NCI-H1092 (cell line): ENCODE data around the gene KDSR.

Experiments
- DNase-seq: peaks from one replicate; lab custom pipeline; 2025; lab: John Stamatoyannopoulos, UW

KDSR gene

DNA sequence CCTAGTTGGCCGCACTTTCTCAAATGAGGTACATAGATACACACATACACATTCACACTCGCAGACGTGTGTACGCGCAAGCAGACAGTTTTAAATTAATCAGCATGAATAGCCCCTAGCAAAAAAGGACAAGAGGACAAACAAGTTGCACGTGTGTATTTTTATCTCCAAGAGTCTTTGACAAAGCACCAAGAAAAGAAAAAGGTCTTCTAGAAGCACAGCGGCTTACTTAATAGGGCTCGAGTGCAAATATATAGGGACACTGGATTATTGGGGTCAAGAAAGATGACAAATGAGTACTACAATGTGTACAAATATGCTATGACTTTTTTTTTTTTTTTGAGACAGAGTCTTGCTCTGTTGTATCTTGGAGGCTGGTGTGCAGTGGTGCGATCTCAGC is 45.7 kb downstream of the KDSR start:
- no peak for DNase-seq

DNA sequence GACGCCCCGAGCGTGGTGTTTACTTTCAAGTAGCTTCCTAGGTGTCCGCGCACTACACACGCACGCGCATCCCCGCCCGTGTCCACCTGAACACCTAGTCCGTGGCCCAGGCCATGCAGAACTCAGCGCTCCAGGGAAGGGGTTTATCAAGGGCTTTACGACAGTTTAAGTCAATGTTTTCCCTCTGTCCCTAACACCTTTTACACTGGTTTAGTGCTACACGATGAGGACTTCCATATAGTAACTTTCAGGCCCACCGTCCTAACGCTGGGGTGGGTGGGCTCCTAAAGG is 46.1 kb downstream of the KDSR start:
- DNase-seq, result no peak

DNA sequence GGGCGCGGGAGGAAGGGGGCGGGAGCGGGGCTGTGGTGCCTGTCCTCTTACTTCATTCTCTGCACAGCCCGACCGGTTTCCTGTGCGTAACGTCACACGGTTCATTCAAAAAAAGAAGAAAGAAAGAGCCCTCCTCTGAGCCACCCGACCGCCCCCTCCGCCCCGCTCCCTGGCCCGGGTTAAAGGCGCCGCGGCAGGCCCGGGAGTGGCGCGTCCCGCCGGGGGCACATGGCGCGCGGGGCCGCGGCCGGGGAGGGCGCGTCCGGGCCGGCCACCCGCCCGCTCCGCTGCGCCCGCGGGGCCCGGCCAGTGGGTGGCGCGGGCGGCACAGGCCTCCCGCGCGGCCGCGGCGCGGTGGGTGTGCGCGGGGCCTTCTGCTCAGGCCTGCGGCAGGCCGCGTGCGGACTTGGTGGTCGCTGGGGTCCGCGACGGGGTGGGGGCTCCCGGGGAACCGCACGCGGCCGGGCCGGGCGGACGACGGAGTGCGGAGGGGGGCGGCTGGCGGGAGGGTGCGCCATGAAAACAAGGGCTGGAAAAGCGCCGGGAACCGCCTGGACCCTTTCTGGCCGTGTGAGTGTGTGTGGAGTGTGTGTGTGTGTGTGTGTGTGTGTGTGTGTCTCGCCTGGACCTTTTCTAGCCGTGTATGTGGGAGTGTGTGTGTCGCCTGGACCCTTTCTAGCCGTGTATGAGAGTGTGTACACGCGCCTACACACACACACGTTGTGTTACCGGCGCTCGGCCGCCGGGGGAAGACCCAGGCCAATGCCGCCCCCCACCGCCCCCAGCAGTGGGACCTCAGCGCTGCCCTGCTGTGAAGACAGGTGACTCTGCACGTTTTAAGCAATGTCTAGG is 46.7 kb downstream of the KDSR start:
- peak; percentile 74 for DNase-seq

DNA sequence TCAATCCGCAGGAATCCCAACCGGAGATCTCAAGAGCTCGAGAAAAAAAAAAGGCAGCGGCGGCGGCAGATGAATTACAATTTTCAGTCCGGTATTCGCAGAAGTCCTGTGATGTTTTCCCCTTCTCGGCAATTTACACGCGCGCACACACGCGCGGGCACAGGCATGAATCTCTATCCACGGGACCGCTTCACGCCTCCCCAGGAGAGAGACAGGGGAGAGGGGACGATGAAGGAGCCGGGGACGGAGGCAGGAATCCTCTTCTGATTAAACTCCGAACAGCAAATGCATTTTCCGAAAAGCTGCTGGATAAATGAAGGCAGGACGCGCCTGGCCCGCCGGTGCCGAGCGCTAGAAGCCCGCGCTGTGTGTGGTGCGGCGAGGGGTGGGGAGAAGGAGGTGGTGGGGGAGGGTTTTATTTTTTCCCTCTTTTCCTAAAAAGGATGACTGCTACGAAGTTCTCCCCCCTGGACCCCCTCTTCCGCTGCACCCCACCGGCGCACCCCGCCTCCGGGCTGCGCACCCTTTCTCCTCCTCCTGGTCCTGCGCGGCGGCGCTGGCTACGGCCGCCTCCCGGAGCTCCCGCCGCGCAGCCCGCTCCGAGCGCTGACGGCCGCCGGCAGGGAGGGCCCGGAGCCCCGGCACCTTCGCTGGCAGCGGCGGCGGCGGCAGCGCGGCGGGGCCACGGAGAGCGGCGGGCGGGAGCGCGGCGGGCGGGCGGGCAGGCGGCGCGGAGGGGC is 47.5 kb downstream of the KDSR start, which contains the start of gene BCL2:
Gene BCL2 (minus strand): TSS at position 387 of the 740 bp plus-strand sequence.
- peak; percentile 68 for DNase-seq

DNA sequence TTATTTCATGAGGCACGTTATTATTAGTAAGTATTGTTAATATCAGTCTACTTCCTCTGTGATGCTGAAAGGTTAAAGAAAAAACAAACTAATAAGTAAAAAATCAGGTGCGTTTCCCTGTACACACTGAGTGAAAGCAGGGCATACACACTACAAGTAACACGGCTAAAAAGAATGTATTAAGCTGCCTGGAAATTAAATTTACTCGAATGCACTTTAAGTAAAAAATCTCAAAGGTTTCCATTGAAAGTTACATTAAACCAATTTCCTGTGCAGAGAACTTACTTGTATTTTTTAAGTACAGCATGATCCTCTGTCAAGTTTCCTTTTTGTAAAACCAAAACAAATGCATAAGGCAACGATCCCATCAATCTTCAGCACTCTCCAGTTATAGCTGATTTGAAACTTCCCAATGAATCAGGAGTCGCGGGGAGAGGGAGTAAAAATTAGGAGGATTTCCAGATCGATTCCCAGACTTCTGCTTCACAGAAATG is 48.1 kb downstream of the KDSR start:
- DNase-seq, result no peak

DNA sequence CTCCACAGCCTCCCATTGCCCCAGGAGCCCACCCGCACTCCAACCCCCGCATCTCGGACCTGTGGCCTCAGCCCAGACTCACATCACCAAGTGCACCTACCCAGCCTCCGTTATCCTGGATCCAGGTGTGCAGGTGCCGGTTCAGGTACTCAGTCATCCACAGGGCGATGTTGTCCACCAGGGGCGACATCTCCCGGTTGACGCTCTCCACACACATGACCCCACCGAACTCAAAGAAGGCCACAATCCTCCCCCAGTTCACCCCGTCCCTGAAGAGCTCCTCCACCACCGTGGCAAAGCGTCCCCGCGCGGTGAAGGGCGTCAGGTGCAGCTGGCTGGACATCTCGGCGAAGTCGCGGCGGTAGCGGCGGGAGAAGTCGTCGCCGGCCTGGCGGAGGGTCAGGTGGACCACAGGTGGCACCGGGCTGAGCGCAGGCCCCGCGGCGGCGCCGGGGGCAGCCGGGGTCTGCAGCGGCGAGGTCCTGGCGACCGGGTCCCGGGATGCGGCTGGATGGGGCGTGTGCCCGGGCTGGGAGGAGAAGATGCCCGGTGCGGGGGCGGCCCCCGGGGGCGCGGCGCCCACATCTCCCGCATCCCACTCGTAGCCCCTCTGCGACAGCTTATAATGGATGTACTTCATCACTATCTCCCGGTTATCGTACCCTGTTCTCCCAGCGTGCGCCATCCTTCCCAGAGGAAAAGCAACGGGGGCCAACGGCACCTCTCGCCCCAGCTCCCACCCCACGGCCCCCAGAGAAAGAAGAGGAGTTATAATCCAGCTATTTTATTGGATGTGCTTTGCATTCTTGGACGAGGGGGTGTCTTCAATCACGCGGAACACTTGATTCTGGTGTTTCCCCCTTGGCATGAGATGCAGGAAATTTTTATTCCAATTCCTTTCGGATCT is 48.8 kb downstream of the KDSR start:
- peak; percentile 84 for DNase-seq

DNA sequence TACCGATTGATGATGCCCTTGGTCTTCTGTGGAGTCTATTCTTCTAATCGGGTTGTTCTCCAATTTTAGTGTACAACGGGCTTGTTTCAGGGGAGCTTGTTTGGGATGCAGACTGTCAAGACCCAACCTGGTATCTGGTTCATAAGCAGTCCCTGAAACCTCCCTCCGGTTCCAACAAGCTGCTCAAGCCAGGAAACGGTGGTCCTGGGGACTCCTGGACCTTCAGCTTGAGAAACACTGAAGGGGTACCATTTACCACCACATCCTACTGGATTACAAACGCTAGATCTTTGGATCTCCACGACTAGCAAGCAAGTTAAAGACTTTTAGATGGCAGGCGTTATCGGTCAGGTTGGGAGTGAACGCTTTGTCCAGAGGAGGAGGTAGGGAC is 49.5 kb downstream of the KDSR start:
- DNase-seq, result no peak

DNA sequence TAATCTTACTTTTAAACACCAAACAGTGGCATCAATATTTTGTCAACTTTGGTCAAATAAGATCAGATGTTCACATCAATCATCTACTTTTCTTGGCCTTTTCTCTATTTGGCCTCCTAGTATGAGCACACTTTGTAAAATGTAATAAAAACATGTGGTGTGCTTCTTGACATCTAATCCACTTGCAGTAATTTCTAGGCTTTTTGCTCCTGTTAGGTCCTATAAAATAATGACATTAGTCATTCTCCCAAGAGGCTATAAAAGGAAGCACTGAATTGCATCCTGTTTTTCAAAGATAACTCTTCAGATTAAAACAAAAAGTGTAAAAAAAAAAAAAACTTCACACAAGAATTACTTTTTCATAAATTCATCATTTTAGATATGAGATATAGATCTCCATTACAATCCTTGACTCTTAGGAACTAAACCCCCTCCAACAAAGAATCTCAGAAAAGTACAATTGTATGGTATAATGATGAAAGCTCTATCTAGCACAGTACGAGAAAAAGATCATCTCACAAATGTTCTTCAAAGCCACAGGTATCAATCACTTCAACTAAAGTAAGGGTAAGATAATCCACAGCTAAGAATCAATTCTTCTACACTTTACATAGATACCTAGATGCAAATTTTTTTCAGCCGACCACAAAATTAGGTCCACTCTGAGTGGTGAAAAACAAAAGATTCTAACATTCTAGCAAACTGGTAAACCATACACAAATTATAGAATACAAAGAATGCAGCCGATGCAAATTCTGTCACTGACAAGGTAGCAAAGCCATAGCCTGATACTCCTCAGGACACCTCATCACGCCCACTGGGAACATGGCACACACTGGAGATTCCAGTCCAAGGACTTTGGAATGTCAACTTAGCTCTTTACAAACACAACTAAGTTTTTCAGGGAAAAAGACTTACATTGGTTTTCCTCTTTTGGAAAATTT is 50.1 kb downstream of the KDSR start:
- DNase-seq, result no peak

DNA sequence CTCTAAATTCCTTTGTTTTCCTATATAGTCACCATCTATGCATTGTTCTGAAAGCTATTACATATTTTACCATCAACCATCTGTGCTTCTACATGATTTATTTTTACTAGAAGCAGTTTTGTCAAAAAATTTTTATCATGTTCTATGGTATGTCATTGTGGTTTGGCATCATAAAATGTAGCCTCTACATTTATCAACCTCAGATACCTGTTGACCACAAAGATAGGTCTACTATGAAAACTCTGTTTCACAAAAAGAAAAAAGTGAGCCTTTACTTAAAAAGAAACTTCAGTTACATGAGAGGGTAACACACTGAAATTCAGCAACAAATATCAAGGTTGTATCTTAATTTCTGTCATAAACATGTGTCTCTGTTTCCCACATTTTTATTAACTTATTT is 51.1 kb downstream of the KDSR start:
- DNase-seq, result no peak

DNA sequence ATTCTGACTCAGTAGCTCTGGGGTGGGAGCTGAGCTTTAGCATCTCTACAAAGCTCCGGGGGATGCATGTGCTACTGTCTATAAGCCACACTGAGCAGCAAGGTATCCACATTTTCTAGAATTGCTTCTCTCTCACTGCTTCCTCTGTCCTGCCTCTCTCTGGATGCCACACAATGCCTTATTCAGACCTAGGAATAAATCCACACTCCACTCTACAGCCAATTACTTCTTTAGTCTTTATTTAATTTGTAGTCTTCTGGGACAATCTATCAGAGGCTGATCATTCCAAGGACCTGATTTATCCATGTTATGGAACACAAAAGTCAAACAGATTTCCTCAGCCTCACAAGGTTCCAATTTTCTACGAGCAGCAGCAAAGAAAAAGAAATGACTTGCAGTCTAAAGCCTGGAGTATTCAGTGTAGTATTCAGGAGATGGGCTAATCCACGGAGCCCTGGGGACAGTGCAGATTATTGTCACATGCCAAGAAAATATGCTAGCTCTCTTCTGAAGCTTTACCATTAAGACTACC is 51.8 kb downstream of the KDSR start:
- DNase-seq, result no peak

DNA sequence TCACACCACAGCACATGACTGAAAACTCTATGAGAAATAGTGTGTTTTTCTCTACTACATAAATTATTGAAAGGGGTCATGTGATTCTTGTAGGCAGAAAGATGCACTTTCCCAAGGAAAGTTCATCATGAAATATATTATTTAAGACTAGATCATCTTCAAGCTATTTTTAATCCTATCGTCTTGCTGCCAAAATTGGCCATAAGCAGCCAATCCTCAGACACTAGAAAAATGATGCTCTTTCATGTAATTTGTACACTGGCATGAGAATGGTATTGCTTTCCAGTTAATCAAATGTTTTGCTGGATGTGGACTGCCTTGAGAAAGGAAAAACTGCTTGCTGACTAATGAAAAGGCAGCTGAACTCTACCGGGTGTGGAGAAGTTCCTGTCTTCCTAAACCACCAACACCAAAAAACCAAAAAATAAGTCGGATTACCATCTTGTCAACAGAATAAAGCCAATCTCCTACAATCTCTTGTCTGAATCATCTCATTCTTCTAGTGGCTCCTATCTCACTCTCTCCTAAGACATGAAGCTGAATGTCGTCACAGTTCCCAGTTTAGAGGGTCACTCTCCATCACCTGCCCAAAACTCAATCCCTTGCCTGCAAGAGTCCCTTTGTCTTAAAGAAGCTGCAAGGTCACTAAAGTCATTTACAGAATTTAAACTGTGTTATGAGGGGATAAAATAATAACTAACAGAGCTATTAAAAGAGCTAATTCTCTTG is 52.8 kb downstream of the KDSR start:
- DNase-seq, result no peak

DNA sequence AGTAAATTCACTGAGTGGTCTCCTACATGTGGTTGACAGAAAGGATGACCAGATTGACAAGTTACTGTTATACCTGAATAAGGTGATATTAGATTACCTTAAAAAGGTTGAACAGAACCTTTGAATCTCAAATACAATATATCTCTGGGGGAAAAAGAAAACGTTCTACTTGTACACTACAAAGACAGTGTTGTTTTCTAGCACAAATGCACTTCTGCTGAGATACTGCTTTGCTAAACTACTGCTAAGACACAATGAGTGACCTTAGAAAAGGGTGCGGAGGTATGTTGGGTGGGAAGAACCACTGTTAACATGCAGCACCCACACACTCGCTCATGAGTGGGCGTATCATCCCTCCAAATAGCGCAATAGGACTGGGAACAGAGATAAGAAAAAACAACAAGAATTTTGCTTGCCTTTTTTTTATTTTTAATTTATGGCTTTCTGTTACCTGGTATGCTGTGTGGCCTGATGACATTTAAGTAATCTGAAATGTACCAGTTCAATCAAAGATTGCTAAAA is 53.5 kb downstream of the KDSR start:
- DNase-seq, result no peak

DNA sequence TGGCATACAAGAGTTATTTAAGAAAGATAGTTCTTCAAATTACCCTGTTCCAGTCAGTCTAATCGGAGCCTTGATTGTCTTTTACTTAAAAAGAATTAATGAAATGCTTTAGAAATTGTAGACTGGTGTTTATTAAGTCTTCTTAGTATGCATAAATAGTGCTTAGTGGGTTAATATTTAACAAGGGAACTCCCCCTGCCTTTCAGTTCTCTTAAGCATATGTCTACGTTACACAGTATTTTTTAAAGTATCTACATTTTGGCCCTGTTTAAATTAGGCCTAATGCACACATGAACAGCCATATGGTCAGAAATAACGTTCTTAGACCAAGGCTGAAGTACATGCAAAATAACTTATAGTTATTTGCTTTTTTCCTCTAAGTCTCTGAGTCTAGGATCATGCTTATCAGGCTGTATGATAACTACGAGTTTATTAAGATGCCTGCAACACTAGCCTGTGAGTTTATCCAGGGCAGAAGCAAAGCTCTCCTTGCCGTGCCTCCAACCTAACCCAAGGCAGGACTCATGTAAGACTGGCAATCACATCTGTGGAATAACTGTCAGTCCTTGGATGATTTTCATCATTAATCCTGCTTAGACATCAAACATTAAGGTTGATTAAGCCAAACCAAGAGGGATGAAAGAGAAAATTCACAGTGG is 54.1 kb downstream of the KDSR start:
- no peak for DNase-seq

DNA sequence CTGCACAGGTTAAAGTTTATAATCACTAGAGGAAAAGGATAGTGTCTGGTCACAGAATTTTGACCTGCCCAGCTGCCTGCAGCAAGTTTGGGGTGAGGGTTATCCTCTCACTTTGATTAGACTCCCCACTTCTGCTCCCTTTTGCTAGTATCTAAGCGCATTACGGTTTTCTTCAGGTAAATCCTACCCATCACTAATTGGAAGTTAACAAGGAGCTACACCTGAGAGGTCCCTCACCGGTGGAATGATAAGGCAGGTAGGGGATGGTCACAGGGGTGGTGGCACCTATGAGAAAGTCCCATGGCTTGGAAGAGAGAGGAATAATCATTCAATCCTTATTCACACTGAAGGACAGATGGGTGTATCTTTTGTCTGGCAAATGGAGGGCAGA is 55.0 kb downstream of the KDSR start:
- DNase-seq, result no peak

DNA sequence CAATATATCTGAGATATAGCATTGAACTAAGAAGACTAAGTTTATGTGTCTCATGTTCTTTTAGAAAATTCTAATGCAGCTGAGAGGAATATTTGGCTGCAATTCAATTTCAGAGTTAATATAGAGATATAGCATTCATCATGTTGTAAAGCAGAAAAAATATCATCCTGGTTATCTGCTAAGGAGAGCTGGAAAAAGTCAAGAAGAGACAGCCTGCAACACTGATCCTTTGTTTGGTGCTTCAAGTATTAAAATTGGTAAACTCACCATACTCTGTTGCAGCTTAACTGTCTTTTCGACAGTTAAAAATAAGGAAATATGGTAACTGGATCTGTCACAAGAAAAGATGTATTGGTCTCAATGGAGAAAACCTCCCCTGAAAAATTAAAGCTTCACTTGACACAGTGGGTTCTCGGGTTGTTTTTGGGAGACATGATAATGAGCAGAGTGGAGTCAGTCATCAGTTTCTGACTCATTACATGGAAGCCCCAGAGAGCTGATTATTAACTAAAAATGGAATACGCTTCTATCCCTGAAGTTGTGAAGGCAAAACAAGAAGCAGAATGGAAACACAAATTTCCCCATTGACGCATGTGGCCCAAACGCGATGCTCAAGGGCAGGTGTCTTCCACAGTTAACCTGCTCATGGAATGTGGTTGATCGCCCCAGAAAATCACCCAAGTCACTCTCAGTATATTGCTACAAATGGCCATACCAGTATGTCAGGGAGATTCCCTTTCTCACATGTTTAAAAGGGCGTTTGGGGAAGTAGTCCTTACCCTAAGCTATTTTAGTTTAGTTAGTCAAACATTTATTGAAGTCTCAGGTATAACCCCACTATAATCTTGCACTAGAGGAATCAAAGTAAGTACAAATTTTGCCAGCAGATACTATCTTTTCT is 55.6 kb downstream of the KDSR start:
- DNase-seq, result no peak

DNA sequence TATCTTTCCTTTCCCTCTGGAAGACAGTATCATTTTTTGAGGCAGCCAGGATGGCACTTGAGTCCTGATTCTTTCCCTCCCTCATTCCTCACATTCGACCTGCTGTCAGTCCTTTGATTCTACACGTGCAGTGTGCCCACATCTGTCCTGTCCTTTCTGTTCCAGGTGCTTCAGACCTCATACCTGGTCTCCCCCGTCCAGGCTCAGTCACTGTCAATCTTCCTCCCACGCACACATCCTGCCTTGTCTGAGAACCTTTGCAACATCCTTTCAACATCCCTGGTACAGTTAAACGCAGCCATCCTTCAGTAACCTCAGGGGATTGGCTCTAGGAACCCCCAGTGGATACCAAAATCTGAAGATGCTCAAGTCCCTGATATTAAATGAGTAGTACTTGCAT is 57.6 kb downstream of the KDSR start:
- no peak for DNase-seq

DNA sequence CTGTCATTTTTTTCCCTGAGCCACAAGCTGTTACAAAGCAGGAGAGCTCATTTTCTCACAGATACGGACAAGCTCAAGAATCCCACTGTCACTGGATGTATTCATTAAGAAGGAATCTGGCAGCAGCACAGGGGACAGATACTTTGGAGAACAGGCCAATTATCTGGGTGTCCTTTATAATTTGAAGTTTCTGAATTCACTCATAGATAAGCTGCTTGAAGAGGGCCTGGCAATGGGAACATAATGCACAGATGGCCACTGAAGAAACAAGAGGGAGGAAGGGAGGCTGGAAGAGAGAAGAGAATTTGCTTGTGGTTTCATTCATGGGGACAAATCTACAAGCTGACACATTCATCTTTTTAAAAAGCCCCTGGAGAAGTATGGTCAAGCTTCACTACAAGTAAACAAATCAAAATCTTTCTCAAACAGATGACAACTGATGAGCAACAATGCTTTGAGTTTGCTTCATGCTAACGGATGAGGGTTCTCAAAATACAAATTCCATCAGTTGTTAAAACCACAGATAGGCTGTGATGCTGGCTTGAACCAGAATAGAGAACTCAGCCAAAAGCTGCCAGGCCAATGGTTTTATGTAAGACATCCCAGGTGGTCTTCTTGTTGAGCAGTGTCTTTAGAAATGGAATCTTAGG is 59.3 kb downstream of the KDSR start:
- DNase-seq, result no peak
